NAMALWA (cell line): ENCODE data around the gene CDK2AP2.

Source experiments
- DNase-seq: peaks from one replicate; pipeline ENCODE4 v3.0.0-alpha.2; 2015; ENCODE audit warnings: low spot score

Gene CDK2AP2

GRCh38 chr11:67503119-67504004, 4.6 kb downstream of the CDK2AP2 start:
- DNase-seq: no peak

GRCh38 chr11:67502328-67502979, 5.5 kb downstream of the CDK2AP2 start:
- no peak for DNase-seq

- DNase-seq: no peak
Measured at GRCh38 chr11:67501854-67502253, 6.1 kb downstream of the CDK2AP2 start.

- no peak for DNase-seq
Measured at GRCh38 chr11:67500831-67501715, 6.9 kb downstream of the CDK2AP2 start.

GRCh38 chr11:67500484-67500821, 7.5 kb downstream of the CDK2AP2 start:
- no peak for DNase-seq

GRCh38 chr11:67499808-67500483, 8.0 kb downstream of the CDK2AP2 start:
- DNase-seq: no peak

- DNase-seq: no peak
Measured at GRCh38 chr11:67498544-67498972, 9.4 kb downstream of the CDK2AP2 start.

GRCh38 chr11:67497656-67498291, 10.2 kb downstream of the CDK2AP2 start:
- no peak for DNase-seq

- DNase-seq: no peak
Measured at GRCh38 chr11:67496113-67496512, 11.8 kb downstream of the CDK2AP2 start.

- no peak for DNase-seq
Measured at GRCh38 chr11:67495234-67496005, 12.5 kb downstream of the CDK2AP2 start.

- no peak for DNase-seq
Measured at GRCh38 chr11:67494371-67495233, 13.4 kb downstream of the CDK2AP2 start.

GRCh38 chr11:67493548-67494370, 14.2 kb downstream of the CDK2AP2 start:
- no peak for DNase-seq

- DNase-seq: peak; percentile 35
Measured at GRCh38 chr11:67492801-67493547, 15.0 kb downstream of the CDK2AP2 start.

- no peak for DNase-seq
Measured at GRCh38 chr11:67492069-67492727, 15.8 kb downstream of the CDK2AP2 start.

- DNase-seq: no peak
Measured at GRCh38 chr11:67491276-67492068, 16.5 kb downstream of the CDK2AP2 start.

GRCh38 chr11:67490727-67491065, 17.3 kb downstream of the CDK2AP2 start:
- DNase-seq: no peak
